HCT116 (cell line): ENCODE measurements around the gene MRRF. TPM values are rescaled to one million over a fixed set of nuclear protein-coding genes. Genes with fewer than 3 reads are reported as not detected.

Experiments used
- ATAC-seq: fragments of 200-7000 bp; cut with Tn5 transposase; 2 replicates; pipeline ENCODE4 v1.9.1; 2020; ENCODE audit warnings: mild to moderate bottlenecking, moderate library complexity
- BruUV-seq: library from RNA; stranded (reverse); fragments of 400-500 nt; replicated peaks from 2 replicates; lab custom pipeline; 2021; lab: Mats Ljungman, UMichigan
- CTCF ChIA-PET: fragments of 300-600 bp; sonication (Branson Sonifier 250); formaldehyde crosslinking; loops from one replicate; lab custom pipeline; 2021; ENCODE audit warnings: antibody characterized with exemption; lab: Charles Lee
- POLR2A ChIA-PET: fragments of 300-600, 350-600 bp; sonication (Branson Sonifier 250); formaldehyde crosslinking; loops from one replicate; lab custom pipeline; 2021; ENCODE audit warnings: antibody characterized with exemption; lab: Charles Lee
- RAD21 ChIA-PET, 2 experiments: fragments of 300-600 bp; sonication (Branson Sonifier 250); formaldehyde crosslinking; loops; one replicate each; lab custom pipeline; 2023; ENCODE audit warnings: low total read pairs in 2 of 2; ENCODE audit not compliant: uncharacterized antibody in 2 of 2, unreplicated experiment in 2 of 2, low non-redundant PET in 1 of 2; lab: Charles Lee
- DNase-seq: peaks from one replicate; pipeline ENCODE4 v3.0.0-alpha.2; 2010; ENCODE audit warnings: low read depth, low spot score
- H2AFZ ChIP-seq: fragments of 200-600 bp; shearing (Covaris generic), sonication (generic); 2 replicates; pipeline ENCODE4 v1.6.1; 2017; ENCODE audit warnings: low read depth, mixed run types, mixed read lengths, antibody characterized with exemption, low read length; ENCODE audit not compliant: poor library complexity, severe bottlenecking
- H3K27ac ChIP-seq: 2 replicates; pipeline ENCODE4 v1.5.1; 2012; ENCODE audit warnings: low read depth, low read length
- H3K27me3 ChIP-seq: fragments of 200-600 bp; sonication (generic); 2 replicates; pipeline ENCODE4 v1.6.1; 2016; ENCODE audit warnings: mixed run types, low read length, mixed read lengths; ENCODE audit not compliant: insufficient read depth
- H3K36me3 ChIP-seq, 2 experiments: fragments of 200-500 bp in 1 of 2; fragments of 200-600 bp in 1 of 2; sonication (Bioruptor generic) in 1 of 2; sonication (generic) in 1 of 2; 2 replicates each; pipeline versions ENCODE4 v1.5.1 to v1.6.1; 2014 to 2016; ENCODE audit warnings: low read length in 2 of 2, inconsistent platforms in 1 of 2, mixed read lengths in 1 of 2, mixed run types in 1 of 2; ENCODE audit not compliant: insufficient read depth in 2 of 2, control insufficient read depth in 1 of 2
- H3K4me1 ChIP-seq, 2 experiments: fragments of 200-600 bp in 1 of 2; sonication (generic) in 1 of 2; 2 replicates each; pipeline versions ENCODE4 v1.5.1 to v1.6.1; 2012 to 2017; ENCODE audit warnings: low read length in 2 of 2, inconsistent platforms in 1 of 2, mild to moderate bottlenecking in 1 of 2, mixed read lengths in 1 of 2, mixed run types in 1 of 2, moderate library complexity in 1 of 2; ENCODE audit not compliant: insufficient read depth in 2 of 2, control insufficient read depth in 1 of 2
- H3K4me2 ChIP-seq: fragments of 200-600 bp; sonication (generic); 2 replicates; pipeline ENCODE4 v1.6.1; 2017; ENCODE audit warnings: mixed run types, low read length, mixed read lengths
- H3K4me3 ChIP-seq, 2 experiments: fragments of 200-600 bp in 1 of 2; sonication (generic) in 1 of 2; replicated peaks in 1 of 2; 2 replicates each; pipeline ENCODE4 v1.5.1; 2011 to 2016; ENCODE audit warnings: low read length in 2 of 2, control low read depth in 1 of 2, low read depth in 1 of 2, mild to moderate bottlenecking in 1 of 2, mixed read lengths in 1 of 2, mixed run types in 1 of 2
- H3K79me2 ChIP-seq: fragments of 200-600 bp; sonication (generic); 2 replicates; pipeline ENCODE4 v1.6.1; 2017; ENCODE audit warnings: mild to moderate bottlenecking, mixed run types, low read length, moderate library complexity, mixed read lengths; ENCODE audit not compliant: insufficient read depth
- H3K9ac ChIP-seq: fragments of 200-600 bp; sonication (generic); 2 replicates; pipeline ENCODE4 v1.6.1; 2016; ENCODE audit warnings: low read length, mixed read lengths
- H3K9me2 ChIP-seq: fragments of 200-600 bp; sonication (generic), shearing (Covaris generic); 2 replicates; pipeline ENCODE4 v1.6.1; 2017; ENCODE audit warnings: mixed run types, mild to moderate bottlenecking, moderate library complexity; ENCODE audit not compliant: insufficient read depth
- H3K9me3 ChIP-seq, 2 experiments: fragments of 200-500 bp in 1 of 2; fragments of 200-600 bp in 1 of 2; sonication (Bioruptor generic) in 1 of 2; sonication (generic) in 1 of 2; 2 replicates each; pipeline ENCODE4 v1.6.1; 2014 to 2017; ENCODE audit warnings: low read length in 2 of 2, mixed read lengths in 2 of 2, inconsistent platforms in 1 of 2, low read depth in 1 of 2, mild to moderate bottlenecking in 1 of 2, mixed run types in 1 of 2, moderate library complexity in 1 of 2; ENCODE audit not compliant: control insufficient read depth in 1 of 2, insufficient read depth in 1 of 2
- H4K20me1 ChIP-seq: fragments of 200-600 bp; sonication (generic), shearing (Covaris generic); 2 replicates; pipeline ENCODE4 v1.6.1; 2017; ENCODE audit warnings: mixed run types, mild to moderate bottlenecking, moderate library complexity; ENCODE audit not compliant: insufficient read depth
- CBX3 ChIP-seq: IDR thresholded peaks from 2 replicates; pipeline ENCODE4 v1.6.1; 2012; ENCODE audit warnings: low read depth
- CEBPB ChIP-seq: IDR thresholded peaks from 2 replicates; pipeline ENCODE4 v1.6.1; 2012; ENCODE audit warnings: low read depth
- ELF1 ChIP-seq: IDR thresholded peaks from 2 replicates; pipeline ENCODE4 v1.6.1; 2012; ENCODE audit warnings: low read depth, borderline replicate concordance
- EZH2 ChIP-seq: fragments of 200-600 bp; sonication (generic); IDR thresholded peaks from 2 replicates; pipeline ENCODE4 v1.6.1; 2017; ENCODE audit warnings: antibody characterized with exemption, mixed run types
- EZH2phosphoT487 ChIP-seq: fragments of 200-600 bp; IDR thresholded peaks from 2 replicates; pipeline ENCODE4 v1.6.1; 2018; ENCODE audit warnings: antibody characterized with exemption, borderline replicate concordance
- FOSL1 ChIP-seq: IDR thresholded peaks from 2 replicates; pipeline ENCODE4 v1.6.1; 2012; ENCODE audit warnings: low read depth
- JUND ChIP-seq: IDR thresholded peaks from 2 replicates; pipeline ENCODE4 v1.6.1; 2012
- POLR2A ChIP-seq: IDR thresholded peaks from 2 replicates; pipeline ENCODE4 v1.7.0; 2011; ENCODE audit warnings: borderline replicate concordance; ENCODE audit not compliant: insufficient read depth, insufficient read length; ENCODE audit errors: extremely low read depth
- POLR2AphosphoS5 ChIP-seq: IDR thresholded peaks from 2 replicates; pipeline ENCODE4 v1.6.1; 2011; ENCODE audit warnings: mild to moderate bottlenecking, low read depth, low read length, moderate library complexity
- SIN3A ChIP-seq: IDR thresholded peaks from 2 replicates; pipeline ENCODE4 v1.6.1; 2012; ENCODE audit warnings: low read depth
- SP1 ChIP-seq: IDR thresholded peaks from 2 replicates; pipeline ENCODE4 v1.6.1; 2012; ENCODE audit warnings: low read depth
- TCF7L2 ChIP-seq: IDR thresholded peaks from 2 replicates; pipeline ENCODE4 v1.7.0; 2011; ENCODE audit warnings: borderline replicate concordance, inconsistent platforms; ENCODE audit not compliant: insufficient read depth, insufficient read length; ENCODE audit errors: extremely low read depth
- YY1 ChIP-seq: IDR thresholded peaks from 2 replicates; pipeline ENCODE4 v1.6.1; 2011; ENCODE audit warnings: low read length, low read depth, moderate library complexity, mild to moderate bottlenecking; ENCODE audit not compliant: insufficient replicate concordance; ENCODE audit errors: extremely low read depth
- ZFX ChIP-seq: fragments of 450-650 bp; IDR thresholded peaks from 2 replicates; pipeline ENCODE4 v1.6.1; 2017
- ZNF274 ChIP-seq: fragments of 200-500 bp; sonication (Bioruptor generic); IDR thresholded peaks from 2 replicates; pipeline ENCODE4 v1.6.1; 2014; ENCODE audit warnings: mild to moderate bottlenecking, low read depth, low read length, inconsistent platforms
- intact Hi-C: fragments of 100-400 bp; cut with micrococcal nuclease; formaldehyde crosslinking; loops from 2 replicates; pipeline ENCODE4 v1.10.0; 2022
- total RNA-seq: library from RNA; stranded (reverse); gene quantifications from one replicate; pipeline ENCODE4 v1.2.1, GENCODE V29; 2021; ENCODE audit not compliant: unreplicated experiment
- TF ChIP-seq, protein P1 (sequence below): IDR thresholded peaks from 2 replicates; pipeline ENCODE4 v1.6.1; 2011; ENCODE audit warnings: mild to moderate bottlenecking, low read length, moderate library complexity; ENCODE audit not compliant: insufficient replicate concordance; ENCODE audit errors: extremely low read depth
- TF ChIP-seq, protein P2 (sequence below): IDR thresholded peaks from 2 replicates; pipeline ENCODE4 v1.6.1; 2012
- TF ChIP-seq, protein P3 (sequence below), 3 experiments: fragments of 200-600 bp in 1 of 3; sonication (generic) in 1 of 3; IDR thresholded peaks in 2 of 3; conservative IDR thresholded peaks in 1 of 3; 2 replicates each; pipeline ENCODE4 v1.5.1; 2012 to 2017; ENCODE audit warnings: low read depth in 2 of 3, low read length in 2 of 3, antibody characterized with exemption in 1 of 3, borderline replicate concordance in 1 of 3, control low read depth in 1 of 3, mild to moderate bottlenecking in 1 of 3, mixed read lengths in 1 of 3, mixed run types in 1 of 3, moderate library complexity in 1 of 3; ENCODE audit not compliant: insufficient read depth in 1 of 3
- TF ChIP-seq, protein P4 (sequence below): IDR thresholded peaks from 2 replicates; pipeline ENCODE4 v1.6.1; 2012; ENCODE audit warnings: low read depth

Gene MRRF
- total RNA-seq, 1 experiment from 2014 or later = 88.6 TPM

DNA sequence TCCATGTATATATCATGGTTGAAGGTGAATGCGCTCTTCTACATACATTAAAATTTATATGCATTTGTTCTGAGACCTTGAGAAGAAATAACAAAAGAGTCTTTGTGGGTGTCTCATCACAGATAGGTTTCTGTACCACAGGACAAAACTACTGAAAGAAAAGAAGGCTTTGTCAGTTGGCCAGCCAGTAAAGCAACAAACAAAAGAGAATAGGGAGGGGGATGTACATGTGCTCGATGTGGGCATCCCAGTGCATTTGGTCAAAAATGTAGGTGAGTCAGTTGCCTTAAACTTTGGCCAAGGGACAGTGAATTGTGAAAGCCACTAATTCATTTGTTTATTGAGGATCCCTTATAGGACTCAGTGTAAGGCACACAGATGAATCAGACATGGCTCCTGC lies 13.3 kb upstream of the MRRF start:
- no peak overlapping the region for H3K9ac ChIP-seq
- ChIA-PET POLR2A (no interaction called here), RAD21 (no interaction called here), CTCF (no interaction called here)
- H2AFZ ChIP-seq = no peak overlapping the region
- peaks cover 17% of the 10 kb centered on the region; the same call in 1 of the 2 replicates for H3K79me2 ChIP-seq
- no peak for TF ChIP-seq EZH2phosphoT487
- no peak for TF ChIP-seq POLR2AphosphoS5
- no peak for TF ChIP-seq ZFX
- no peak for TF ChIP-seq SP1
- TF ChIP-seq CBX3 = no peak
- no peak for TF ChIP-seq ELF1
- TF ChIP-seq EZH2 = no peak
- no peak for TF ChIP-seq SIN3A
- TF ChIP-seq, protein P1, sequence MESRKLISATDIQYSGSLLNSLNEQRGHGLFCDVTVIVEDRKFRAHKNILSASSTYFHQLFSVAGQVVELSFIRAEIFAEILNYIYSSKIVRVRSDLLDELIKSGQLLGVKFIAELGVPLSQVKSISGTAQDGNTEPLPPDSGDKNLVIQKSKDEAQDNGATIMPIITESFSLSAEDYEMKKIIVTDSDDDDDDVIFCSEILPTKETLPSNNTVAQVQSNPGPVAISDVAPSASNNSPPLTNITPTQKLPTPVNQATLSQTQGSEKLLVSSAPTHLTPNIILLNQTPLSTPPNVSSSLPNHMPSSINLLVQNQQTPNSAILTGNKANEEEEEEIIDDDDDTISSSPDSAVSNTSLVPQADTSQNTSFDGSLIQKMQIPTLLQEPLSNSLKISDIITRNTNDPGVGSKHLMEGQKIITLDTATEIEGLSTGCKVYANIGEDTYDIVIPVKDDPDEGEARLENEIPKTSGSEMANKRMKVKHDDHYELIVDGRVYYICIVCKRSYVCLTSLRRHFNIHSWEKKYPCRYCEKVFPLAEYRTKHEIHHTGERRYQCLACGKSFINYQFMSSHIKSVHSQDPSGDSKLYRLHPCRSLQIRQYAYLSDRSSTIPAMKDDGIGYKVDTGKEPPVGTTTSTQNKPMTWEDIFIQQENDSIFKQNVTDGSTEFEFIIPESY = no peak
- TF ChIP-seq, protein P2, sequence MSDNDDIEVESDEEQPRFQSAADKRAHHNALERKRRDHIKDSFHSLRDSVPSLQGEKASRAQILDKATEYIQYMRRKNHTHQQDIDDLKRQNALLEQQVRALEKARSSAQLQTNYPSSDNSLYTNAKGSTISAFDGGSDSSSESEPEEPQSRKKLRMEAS = no peak
- no peak for TF ChIP-seq POLR2A
- TF ChIP-seq TCF7L2 = no peak
- no peak for TF ChIP-seq FOSL1
- TF ChIP-seq, protein P3, sequence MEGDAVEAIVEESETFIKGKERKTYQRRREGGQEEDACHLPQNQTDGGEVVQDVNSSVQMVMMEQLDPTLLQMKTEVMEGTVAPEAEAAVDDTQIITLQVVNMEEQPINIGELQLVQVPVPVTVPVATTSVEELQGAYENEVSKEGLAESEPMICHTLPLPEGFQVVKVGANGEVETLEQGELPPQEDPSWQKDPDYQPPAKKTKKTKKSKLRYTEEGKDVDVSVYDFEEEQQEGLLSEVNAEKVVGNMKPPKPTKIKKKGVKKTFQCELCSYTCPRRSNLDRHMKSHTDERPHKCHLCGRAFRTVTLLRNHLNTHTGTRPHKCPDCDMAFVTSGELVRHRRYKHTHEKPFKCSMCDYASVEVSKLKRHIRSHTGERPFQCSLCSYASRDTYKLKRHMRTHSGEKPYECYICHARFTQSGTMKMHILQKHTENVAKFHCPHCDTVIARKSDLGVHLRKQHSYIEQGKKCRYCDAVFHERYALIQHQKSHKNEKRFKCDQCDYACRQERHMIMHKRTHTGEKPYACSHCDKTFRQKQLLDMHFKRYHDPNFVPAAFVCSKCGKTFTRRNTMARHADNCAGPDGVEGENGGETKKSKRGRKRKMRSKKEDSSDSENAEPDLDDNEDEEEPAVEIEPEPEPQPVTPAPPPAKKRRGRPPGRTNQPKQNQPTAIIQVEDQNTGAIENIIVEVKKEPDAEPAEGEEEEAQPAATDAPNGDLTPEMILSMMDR (IDR thresholded peaks at IDR 0.05 in 2 of 3, conservative IDR thresholded peaks at IDR 0.05 in 1 of 3; ENCODE audit: borderline replicate concordance in 1 of 3, insufficient read depth in 1 of 3, low read depth in 2 of 3, low read length in 2 of 3) = no peak
- no peak for TF ChIP-seq ZNF274
- no peak for TF ChIP-seq CEBPB
- no peak for TF ChIP-seq YY1
- no peak for TF ChIP-seq JUND
- TF ChIP-seq, protein P4, sequence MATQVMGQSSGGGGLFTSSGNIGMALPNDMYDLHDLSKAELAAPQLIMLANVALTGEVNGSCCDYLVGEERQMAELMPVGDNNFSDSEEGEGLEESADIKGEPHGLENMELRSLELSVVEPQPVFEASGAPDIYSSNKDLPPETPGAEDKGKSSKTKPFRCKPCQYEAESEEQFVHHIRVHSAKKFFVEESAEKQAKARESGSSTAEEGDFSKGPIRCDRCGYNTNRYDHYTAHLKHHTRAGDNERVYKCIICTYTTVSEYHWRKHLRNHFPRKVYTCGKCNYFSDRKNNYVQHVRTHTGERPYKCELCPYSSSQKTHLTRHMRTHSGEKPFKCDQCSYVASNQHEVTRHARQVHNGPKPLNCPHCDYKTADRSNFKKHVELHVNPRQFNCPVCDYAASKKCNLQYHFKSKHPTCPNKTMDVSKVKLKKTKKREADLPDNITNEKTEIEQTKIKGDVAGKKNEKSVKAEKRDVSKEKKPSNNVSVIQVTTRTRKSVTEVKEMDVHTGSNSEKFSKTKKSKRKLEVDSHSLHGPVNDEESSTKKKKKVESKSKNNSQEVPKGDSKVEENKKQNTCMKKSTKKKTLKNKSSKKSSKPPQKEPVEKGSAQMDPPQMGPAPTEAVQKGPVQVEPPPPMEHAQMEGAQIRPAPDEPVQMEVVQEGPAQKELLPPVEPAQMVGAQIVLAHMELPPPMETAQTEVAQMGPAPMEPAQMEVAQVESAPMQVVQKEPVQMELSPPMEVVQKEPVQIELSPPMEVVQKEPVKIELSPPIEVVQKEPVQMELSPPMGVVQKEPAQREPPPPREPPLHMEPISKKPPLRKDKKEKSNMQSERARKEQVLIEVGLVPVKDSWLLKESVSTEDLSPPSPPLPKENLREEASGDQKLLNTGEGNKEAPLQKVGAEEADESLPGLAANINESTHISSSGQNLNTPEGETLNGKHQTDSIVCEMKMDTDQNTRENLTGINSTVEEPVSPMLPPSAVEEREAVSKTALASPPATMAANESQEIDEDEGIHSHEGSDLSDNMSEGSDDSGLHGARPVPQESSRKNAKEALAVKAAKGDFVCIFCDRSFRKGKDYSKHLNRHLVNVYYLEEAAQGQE = no peak
- H3K36me3 ChIP-seq = peaks cover 22 to 28% of the 10 kb centered on the region in 2 experiments
- H3K4me3 ChIP-seq = no peak overlapping the region
- H3K4me1 ChIP-seq = peaks cover 0 to 5% of the 10 kb centered on the region in 2 experiments; a peak in 1 of 4 replicates
- H3K9me2 ChIP-seq = no peaks in the 10 kb centered on the region
- DNase-seq (no peak), ATAC-seq (no peak)
- H3K27ac ChIP-seq = no peak overlapping the region
- intact Hi-C loops = no loop called here
- no peaks in the 10 kb centered on the region for H3K27me3 ChIP-seq
- H4K20me1 ChIP-seq = no peaks in the 10 kb centered on the region
- no peak overlapping the region for H3K4me2 ChIP-seq
- BruUV-seq = no TSS peak
- H3K9me3 ChIP-seq = no peaks in the 10 kb centered on the region
